GM19467 (cell line): ENCODE measurements around the gene OSTN.
"Not testable (repeated sequence)": the region's sequence is repeated elsewhere in the genome, so short reads cannot be mapped to it uniquely, and the experiment has no call there.

Experiments used
- ATAC-seq: cut with Tn5 transposase; IDR thresholded peaks from one replicate; pipeline ENCODE4 v1.9.1; 2021; ENCODE audit warnings: mild to moderate bottlenecking, moderate library complexity; ENCODE audit not compliant: unreplicated experiment

The OSTN gene, protein sequence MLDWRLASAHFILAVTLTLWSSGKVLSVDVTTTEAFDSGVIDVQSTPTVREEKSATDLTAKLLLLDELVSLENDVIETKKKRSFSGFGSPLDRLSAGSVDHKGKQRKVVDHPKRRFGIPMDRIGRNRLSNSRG

DNA sequence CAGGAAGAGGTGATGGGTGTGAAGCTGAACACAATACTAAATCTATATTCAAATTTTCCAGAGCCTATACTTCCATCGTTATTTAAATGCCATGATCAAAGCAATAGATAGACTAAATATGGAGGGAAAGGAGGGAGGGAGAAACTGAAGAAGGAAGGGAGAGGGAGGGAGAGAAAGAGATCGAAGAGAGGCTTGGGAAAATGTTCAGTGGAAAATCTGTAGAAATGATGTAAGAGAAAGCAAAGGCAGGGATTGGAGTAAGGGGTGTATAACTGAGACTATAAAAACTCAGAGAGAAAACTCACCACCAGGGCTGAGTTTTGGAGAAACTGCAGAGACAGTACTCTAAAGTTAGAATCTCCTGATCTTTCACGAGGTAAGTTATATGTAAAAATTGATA, at the start of gene OSTN:
Gene OSTN, plus strand, starts transcription at position 310 of the 400 bp plus-strand sequence. CDS start 13,292 bp downstream, outside the sequence.
- ATAC-seq: no peak

DNA sequence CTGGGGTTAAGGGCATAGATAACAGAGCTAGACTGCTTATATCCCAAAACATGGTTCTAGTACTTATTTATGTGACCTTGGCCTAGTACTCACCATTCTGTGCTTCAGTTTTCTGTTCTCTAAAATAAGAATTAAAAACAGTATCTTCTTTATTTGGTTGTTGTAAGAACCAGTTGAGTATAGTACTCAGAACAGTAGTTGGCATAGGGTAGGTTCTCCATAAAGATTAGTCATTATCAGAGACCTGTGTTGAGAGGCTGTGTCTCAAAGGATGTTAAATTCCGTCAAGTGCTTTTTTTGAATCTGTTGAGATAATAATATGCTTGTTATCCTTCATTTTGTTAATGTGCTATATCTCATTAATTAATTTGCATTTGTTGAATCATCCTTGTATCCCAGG, 47.4 kb upstream of the OSTN start:
- no peak for ATAC-seq

DNA sequence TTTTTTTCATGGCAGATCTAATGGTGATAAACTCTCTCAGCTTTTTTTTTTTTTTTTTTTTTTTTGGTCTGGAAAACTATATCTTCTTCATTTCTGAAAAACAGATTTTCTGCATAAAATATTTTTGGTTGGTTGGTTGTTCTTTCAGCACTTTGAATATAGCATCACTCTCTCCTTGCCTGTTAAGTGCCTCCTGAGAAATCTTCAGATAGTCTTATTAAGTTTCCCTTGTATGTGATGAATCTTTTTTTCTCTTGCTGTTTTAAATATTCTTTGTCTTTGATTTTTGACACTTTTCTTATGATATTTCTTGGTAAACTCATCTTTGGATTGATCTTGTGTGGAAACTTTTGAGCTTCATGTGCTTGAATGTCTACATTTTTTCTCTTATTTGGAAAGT, 44.2 kb upstream of the OSTN start:
- ATAC-seq: no peak

DNA sequence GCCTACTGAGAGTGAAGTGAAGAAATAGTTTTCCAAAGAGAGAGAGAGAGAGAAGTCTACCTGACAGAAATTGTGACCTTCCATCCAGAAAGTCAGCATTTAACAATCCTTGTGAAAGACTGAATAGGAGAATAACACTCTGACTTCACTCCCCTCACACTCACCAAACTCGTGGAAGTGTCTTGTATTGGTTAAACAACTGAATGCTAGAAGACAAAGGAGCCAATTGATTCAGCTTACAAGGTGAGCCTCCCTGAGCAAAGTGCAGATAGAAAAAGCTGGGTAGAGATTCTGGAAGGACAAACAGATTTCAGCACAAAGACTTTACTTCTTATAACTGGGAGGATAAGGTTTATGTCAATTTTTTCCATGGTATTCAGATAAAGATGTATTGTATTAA, 40.8 kb upstream of the OSTN start:
- ATAC-seq: no peak

- ATAC-seq: no peak
These were observed 40.2 kb upstream of the OSTN start for GRCh38 chr3:191158815-191159214.

GRCh38 chr3:191165802-191166201, 33.2 kb upstream of the OSTN start:
- ATAC-seq: no peak

DNA sequence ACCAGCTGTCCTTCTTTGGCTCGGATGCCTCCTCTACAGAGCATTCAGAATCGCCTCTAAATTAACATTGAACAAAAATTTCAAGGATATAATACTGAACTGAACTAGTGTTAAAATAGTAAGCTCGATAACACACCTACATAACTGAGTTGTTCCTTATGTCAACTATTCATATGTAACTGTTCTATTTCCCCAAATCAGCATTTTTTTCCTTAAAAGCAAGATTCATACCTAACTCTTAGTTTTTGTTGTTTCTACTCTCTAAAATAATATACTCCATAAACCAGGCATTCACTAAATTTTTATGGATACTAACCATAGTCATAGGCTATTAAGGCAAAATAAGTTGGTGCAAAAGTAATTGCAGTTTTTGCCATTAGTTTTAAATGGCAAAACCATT, 32.7 kb upstream of the OSTN start:
- no peak for ATAC-seq

- ATAC-seq: no peak
These were observed 29.5 kb upstream of the OSTN start for GRCh38 chr3:191169566-191169965.

GRCh38 chr3:191170097-191170496, 28.9 kb upstream of the OSTN start:
- ATAC-seq: no peak

DNA sequence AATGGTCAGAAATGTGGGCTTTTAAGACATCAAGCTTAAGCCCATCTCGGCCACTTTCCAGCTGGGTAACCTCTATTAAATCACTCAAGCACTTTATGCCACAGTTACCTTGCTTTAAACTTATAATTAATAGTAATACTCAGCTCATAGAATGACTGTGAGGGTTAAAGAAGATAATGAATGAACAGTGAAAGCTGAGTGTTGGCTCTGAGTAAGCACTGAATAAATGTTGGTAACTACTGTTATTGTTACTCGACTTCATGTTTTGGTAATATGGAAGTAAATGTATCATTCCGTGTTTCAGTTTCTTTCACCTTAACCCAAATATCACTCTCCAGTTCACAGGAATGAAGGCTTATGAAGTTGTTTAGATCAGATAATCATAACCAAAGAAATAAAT, 23.9 kb upstream of the OSTN start:
- no peak for ATAC-seq

DNA sequence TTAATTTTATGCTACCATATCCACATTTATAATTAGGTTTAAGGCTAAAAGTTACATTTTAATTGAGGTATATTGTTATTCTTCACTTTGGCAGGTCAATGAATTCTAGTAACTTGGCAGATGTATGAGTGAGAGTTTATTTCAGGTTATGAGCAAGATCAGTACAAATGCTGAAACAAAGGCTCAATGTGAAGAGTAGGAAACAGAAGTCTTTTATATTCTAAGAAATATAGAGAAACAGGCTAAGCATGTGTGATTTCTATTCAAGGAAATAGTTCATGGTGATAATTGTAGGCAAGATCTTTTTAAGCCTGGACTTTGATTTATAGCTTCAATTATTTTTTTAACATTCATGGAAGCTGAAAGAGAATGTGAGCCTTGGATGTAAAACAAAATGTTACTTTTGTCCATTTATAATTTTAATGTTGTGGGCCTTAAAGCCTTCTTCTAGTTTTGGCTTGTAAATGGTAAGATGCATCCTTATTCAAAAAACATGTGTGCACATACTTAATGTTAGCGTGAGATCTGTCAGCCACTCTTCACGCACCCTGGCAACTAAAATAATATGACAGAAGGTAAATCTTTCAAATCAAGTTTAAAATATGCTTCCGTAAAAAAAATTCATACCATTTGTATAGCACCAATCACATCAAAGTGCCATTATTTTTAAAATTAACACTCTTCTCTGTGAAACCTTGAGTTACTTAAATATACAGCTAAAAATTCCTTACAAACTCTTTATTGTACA, 22.8 kb upstream of the OSTN start:
- ATAC-seq: no peak

GRCh38 chr3:191185382-191185781, 13.7 kb upstream of the OSTN start:
- not testable (repeated sequence) for ATAC-seq

GRCh38 chr3:191188246-191188645, 10.8 kb upstream of the OSTN start:
- ATAC-seq: not testable (repeated sequence)

- ATAC-seq: not testable (repeated sequence)
These were observed 6.8 kb upstream of the OSTN start for GRCh38 chr3:191192270-191192669.

GRCh38 chr3:191192941-191193340, 6.1 kb upstream of the OSTN start:
- ATAC-seq: no peak

DNA sequence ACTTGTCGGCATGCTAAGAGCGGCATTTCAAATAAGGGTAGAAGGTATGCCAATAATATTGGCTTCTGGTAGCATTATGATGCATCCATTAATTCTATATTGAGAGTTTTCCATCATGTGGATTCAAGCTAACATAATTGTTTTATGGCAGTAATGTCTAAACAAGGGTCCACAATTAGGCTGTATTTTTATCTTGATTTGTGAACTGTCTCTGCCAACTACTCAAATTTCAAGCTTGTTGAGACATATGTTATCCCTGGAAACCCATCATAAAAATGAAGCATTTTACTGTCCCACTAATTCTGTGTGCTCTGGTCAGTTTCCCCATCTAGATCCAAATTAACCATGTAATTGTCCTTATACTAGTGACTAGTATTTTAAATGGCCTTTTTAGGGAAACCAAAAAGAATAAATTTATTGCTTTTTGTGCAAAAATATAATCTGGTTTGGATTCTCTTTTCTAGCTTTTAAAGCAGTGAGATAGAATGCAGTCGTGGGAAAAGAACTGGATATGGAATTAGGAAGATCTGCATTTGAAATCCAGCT, 1.2 kb upstream of the OSTN start:
- ATAC-seq: no peak

DNA sequence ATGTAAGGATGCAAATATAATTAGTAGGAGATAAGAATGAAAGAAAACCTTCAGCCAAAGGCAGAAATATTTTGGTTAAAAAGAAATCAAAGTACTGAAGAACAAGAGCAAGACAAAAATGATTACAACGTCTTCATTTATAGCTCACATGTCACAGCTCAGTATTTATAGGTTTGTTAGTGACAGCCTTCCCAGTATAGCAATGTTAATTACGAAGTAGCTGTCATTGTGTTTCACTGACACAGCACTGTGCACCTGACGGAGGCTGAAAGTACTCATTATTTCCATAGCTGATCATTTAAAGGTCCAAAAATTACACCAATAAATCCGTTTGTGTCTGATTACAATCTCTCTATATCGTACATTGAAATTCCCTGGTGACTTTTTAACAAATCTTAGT, 561 bp upstream of the OSTN start:
- ATAC-seq: no peak

DNA sequence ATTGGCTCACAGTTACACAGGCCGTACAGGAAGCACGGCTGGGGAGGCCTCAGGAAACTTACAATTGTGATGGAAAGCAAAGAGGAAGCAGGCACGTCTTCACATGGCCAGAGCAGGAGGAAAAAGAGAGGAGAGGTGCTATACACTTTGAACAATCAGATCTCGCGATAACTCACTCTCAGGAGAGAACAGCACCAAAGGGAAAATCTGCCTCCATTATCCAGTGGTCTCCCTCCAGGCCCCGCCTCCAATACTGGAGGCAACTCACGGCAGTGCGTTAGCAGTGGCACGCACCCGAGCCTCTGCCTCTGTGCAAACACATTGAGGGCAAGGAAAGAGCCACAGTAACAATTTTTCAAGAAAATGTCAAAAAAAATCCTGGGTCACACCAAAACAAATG, 11.0 kb downstream of the OSTN start:
- ATAC-seq: no peak

DNA sequence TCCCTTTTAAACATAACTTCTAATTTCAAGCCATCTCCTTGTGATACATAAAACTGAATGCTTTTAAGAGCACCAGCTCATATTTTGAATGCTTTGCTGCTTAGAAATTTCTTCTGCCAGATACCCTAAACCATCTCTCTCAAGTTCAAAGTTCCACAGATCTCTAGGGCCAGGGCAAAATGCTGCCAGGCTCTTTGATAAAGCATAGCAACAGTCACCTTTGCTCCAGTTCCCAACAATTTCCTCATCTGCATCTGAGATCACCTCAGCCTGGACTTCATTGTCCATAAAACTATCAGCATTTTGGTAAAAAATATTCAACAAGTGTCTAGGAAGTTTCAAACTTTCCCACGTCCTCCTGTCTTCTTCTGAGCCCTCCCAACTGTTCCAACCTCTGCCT, 17.5 kb downstream of the OSTN start:
- no peak for ATAC-seq

- no peak for ATAC-seq
These were observed 18.3 kb downstream of the OSTN start for GRCh38 chr3:191217301-191217700.

DNA sequence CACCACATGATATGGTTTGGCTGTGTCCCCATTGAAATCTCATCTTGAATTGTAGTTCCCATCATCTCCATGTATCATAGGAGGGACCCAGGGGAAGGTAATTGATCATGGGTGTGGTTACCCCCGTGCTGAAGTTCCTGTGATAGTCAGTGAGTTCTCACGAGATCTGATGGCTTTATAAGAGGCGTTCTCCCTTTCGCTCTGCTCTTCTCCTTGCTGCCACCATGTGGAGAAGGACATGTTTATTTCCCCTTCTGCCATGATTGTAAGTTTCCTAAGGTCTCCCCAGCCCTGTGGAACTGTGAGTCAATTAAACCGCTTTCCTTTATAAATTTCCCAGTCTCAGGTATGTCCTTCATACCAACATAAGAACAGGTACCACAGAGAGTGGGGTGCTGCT, 21.9 kb downstream of the OSTN start:
- no peak for ATAC-seq

DNA sequence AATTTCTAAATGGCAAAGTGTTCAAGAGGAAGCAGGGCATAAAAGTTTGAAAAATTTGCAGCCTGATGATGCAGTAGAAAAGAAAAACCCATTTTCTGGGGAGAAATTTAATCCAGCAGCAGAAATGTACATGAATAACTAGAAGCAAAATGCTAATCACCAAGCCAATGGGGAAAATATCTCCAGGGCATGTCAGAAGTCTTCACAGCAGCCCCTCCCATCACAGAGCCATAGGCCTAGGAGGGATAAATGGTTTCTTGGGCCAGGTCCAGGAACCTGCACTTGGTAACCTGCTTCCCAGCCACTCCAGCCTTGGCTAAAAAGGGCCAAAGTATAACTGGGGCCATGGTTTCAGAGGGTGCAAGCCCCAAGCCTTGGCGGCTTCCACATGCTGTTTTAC, 22.6 kb downstream of the OSTN start:
- ATAC-seq: no peak

- ATAC-seq: no peak
These were observed 28.5 kb downstream of the OSTN start for GRCh38 chr3:191227541-191227940.
